Neuron (in vitro differentiated cells): ENCODE results near the gene EIF4ENIF1.

Experiments used
- H2AFZ ChIP-seq: one replicate; pipeline ENCODE4 v1.6.1; 2013; ENCODE audit warnings: low read depth, mild to moderate bottlenecking, inconsistent platforms, low read length, moderate library complexity
- H3K27me3 ChIP-seq: one replicate; pipeline ENCODE4 v1.6.1; 2013; ENCODE audit warnings: low read length; ENCODE audit not compliant: insufficient read depth
- H3K36me3 ChIP-seq: one replicate; pipeline ENCODE4 v1.6.1; 2013; ENCODE audit warnings: low read length; ENCODE audit not compliant: insufficient read depth
- H3K4me1 ChIP-seq: one replicate; pipeline ENCODE4 v1.6.1; 2013; ENCODE audit warnings: low read length; ENCODE audit not compliant: insufficient read depth
- H3K4me3 ChIP-seq: 2 replicates; pipeline ENCODE4 v1.5.1; 2013; ENCODE audit warnings: mild to moderate bottlenecking, low read length, moderate library complexity
- H3K9me3 ChIP-seq: one replicate; pipeline ENCODE4 v1.6.1; 2013; ENCODE audit warnings: low read length

EIF4ENIF1 gene

DNA sequence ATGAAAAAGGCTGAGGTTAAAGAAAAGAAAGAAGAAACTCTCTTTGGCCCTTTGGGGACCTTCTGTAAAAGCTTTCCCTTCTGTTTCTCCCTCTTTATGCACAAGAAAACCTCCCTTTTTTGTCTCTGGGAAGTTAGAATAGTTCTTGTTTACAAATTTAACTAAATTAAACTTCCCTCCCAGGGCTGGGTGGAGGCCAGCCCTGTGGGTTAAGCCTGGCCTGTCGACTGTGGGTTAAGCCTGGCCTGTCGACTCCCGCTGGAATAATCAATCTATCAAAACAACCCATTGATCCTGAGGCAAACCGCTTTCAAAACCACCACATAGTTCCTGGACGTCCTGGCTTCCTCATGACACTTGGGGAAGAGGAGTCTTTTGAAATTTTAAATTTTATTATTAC is 91.4 kb downstream of the EIF4ENIF1 start:
- Histone ChIP-seq H3K9me3 (peaks cover 1% of the 10 kb centered on the region), H3K4me3 (no peak overlapping the region), H3K36me3 (peaks cover 22% of the 10 kb centered on the region), H3K27me3 (no peaks in the 10 kb centered on the region), H3K4me1 (peaks cover 8% of the 10 kb centered on the region), H2AFZ (no peak overlapping the region)

DNA sequence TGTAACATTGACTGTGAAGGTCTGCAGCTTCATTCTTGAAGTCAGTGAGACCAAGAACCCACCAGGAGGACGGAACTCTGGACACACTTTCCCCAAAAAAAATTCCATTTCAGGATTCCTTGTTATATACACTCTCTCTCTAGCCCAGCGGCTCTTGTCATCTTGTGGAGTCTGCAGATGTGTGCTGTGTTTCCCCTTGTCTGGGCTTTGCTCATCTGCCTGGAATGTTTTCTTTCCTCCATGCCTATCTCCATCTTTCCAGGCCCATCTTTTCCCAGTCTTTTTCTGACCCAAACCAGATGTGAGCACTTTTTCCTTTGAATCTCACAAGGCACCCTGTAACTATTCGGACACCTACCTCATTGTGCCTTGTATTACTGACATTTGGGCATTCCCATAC is 95.3 kb downstream of the EIF4ENIF1 start:
- H3K9me3 ChIP-seq, result peaks cover 1% of the 10 kb centered on the region

DNA sequence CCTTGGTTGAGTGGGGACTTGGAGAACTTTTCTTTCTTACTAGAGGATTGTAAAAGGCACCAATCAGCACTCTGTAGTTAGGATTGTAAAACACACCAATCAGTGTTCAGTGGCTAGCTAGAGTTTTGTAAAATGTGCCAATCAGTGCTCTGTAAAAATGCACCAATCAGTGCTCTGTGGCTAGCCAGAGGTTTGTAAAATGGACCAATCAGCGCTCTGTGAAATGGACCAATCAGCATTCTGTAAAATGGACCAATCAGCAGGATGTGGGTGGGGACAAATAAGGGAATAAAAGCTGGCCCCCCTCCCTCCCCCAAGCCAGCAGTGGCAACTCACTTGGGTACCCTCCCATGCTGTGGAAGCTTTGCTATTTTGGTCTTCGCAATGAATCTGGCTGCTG is 95.7 kb downstream of the EIF4ENIF1 start:
- Histone ChIP-seq H3K27me3 (no peaks in the 10 kb centered on the region), H3K4me1 (no peaks in the 10 kb centered on the region), H3K36me3 (no peaks in the 10 kb centered on the region), H2AFZ (no peak overlapping the region), H3K9me3 (peaks cover 1% of the 10 kb centered on the region), H3K4me3 (no peak overlapping the region)

More for the DNA sequence above, 95.3 kb downstream of the EIF4ENIF1 start:
- Histone ChIP-seq H3K4me1 (no peaks in the 10 kb centered on the region), H3K27me3 (no peaks in the 10 kb centered on the region), H2AFZ (no peak overlapping the region), H3K36me3 (no peaks in the 10 kb centered on the region), H3K4me3 (no peak overlapping the region)
